GM19395 (cell line): ENCODE results near the gene NFAM1.

ENCODE experiments used
- ATAC-seq: cut with Tn5 transposase; IDR thresholded peaks from one replicate; pipeline ENCODE4 v1.9.1; 2021; ENCODE audit warnings: mild to moderate bottlenecking, moderate library complexity; ENCODE audit not compliant: unreplicated experiment

The NFAM1 gene

DNA sequence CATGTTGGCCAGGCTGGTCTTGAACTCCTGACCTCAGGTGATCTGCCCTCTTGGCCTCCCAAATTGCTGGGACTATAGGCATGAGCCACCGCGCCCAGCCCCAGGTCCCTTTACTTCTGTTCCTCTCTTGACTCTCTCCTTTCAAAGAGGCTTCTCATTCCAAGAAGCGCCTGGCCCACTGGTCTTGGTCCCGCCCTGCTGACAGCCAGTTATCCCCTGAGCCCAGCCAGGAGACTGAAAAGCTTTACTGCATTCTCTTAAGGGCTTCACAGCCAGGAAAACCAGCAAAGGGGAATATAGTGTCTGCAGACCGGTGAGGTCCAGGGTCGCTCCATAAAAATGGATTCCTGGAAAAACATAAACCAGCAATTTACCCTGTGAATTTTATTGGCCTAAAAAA is 68.3 kb downstream of the NFAM1 start:
- no peak for ATAC-seq

DNA sequence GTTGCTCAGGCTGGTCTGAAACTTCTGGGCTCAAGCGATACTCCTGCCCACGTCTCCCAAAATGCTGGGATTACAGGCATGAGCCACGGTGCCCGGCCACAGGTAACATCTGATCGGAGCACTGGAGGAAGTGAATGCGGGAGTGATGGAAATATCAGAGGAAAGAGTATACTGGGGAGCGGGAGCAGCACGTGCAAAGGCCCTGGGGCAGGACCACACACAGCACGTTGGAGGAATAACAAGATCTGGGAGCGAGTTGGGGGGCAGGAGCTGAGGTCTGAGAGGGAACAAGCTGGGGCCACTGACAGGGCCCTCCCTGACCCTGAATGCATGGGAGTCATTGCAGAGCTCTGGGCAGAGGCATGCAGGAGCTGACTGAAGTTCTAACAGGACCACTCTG is 70.7 kb downstream of the NFAM1 start:
- no peak for ATAC-seq

DNA sequence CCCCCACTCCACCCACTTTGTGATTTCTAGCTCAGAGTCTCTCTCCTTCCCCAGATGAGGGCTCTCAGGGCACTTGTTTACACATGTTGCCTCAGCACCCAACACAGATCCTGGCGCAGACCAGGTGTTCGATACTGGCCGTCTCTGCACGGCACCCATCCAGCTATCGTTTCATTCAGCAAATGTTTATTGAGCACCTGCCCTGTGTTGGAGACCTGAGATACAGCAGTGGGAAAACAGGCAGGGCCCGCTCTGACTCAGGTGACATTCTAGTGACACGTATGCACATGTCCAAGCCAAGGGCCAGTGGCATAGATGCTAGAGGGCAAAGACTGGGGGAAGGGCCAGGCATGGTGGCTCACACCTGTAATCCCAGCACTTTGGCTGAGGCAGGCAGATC is 71.9 kb downstream of the NFAM1 start:
- ATAC-seq: no peak

DNA sequence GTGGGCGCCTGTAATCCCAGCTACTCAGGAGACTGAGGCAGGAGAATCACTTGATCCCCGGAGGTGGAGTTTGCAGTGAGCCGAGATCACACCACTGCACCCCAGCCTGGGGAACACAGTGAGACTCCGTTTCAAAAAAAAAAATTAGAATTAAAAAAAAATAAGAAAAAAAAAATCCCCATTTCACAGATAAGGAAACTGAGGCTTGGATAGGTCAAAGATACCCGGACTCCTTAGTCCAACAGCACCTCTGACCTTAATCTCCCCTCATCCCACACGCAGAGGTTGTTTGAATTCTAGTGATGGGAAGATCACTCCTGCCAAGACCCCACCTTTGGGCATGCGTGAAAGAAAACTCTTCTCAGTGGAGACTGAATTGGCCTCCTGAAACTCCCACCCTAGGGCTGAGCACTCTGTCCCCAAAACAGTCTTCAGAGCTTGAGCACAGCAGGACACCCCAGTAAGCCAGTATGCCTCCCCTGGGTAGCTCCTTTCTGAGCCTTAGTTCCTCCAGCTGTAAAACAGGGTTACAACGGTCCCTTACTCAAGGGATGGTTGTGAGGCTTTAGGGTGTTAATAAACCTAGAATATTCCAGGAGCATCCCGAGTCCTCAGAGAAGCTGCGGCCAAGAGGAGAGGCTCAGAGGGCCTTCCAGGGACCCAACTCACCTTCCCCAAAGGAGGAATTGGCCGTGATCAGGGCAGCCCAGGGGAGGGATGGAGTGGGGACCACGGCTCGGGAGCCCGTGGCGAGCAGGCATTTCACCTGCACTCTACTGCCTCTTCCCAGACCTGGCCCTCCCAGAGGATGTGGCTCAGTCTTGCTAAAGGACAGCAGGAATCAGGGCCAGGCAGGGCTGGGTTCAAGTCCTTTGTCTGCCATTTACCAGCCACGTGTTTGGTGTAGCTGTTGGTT is 73.3 kb downstream of the NFAM1 start:
- ATAC-seq: no peak

DNA sequence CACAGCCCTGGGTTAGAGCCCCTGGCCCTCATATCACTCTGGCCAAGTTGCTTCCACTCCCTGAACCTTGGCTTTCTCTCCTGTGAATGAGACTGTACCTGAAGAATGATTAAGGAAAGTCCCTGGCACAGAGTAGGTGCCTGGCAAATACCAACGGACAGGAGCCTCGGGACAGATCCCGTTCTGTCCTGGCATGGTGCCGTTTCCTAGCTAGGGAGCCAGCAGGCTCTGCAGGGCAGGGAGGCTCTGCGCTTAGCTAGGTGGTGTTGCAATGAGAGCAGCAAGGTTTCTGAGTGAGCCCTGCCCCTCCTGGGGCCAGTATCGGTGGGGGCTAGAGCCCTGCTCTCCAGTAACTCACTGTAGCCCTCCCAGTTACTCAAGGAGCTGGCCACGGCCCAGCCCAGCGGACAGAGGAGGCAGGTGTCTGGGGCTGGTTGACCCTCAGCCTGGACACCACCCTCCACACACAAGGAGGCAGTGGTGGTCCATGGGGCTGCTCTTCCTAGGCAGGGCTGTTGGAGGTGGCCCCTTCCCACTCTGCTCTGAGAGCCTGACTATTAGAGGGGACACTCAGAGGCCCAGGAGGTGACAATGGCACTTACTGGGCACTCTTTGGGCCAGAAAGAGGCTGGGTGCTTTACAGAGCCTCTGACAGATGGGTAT is 74.4 kb downstream of the NFAM1 start:
- no peak for ATAC-seq

DNA sequence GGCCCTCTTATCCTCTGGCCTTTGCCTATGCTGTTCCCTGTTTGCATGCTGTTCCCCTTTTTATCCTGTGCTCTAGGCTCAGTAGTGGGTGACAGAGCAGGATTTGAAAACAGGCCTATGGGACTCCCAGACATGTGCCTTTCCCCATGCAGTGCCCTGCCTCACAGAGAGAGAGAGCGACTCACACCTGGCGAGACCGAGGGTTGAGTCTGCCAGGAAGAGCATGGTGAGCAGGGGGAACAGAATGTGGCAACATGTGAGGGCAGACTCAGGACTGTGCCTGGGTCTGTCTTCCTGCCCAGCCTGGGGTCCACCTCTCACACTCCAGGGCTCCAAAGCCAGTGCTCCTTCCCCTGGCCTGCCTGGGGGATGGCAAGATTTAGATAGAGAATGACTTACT is 75.0 kb downstream of the NFAM1 start:
- no peak for ATAC-seq

DNA sequence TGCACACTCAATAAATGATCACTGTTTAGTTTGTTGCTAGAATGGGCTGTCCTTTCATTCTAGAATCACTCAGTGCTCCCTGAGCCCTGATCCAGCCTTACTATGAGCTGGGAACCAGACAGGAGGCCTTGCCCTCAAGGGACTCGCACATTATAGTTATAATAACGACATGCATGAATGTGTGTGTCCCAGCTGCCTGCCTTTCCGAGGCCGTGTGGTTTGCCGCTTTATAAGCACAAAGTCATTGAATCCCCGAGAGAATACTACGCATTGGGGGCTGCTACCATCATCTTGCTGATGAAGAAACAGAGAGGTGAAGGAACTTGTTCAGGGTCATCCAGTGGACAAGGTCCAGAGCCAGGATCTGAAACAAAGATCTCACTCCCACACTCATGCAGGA is 75.7 kb downstream of the NFAM1 start:
- no peak for ATAC-seq

DNA sequence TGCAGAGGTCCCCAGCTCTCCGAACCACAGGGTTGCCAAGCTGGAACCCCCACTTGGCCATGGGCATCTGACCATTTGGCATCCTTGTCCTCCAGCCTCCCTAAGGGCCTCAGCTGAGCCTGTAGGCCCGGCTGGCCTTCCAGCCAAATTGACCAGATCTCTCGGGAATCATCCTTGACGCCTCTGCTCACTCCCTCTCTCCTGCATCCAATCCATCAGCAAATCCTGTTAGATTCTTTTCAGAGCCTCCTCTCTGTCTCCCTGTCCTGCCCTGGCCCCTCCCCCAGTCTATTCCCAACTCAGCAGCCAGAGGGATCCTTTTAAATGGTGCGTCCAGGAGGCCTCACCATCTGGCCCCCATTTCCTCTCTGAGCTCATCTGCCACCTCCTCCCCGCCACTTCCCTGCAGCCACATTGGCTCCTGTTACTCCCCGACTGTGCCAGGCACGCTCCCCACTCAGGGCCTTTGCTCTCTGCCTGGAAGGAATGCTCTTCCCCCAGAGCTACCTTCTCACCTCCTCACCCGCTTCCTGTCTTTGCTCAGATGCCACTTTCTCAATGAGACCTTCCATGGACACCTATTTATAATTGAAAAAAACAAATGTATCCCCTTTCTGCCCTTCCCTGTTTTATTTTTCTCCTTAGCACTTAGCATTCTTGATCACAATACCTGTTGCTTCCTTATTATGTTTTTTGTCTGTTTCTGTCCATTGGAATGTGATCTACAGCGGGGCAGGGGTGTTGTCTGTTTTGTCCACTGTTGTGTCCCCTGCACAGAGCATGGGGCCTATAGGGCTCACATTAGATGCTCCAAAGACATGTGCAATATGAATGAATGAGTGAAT is 78.1 kb downstream of the NFAM1 start:
- ATAC-seq: no peak

DNA sequence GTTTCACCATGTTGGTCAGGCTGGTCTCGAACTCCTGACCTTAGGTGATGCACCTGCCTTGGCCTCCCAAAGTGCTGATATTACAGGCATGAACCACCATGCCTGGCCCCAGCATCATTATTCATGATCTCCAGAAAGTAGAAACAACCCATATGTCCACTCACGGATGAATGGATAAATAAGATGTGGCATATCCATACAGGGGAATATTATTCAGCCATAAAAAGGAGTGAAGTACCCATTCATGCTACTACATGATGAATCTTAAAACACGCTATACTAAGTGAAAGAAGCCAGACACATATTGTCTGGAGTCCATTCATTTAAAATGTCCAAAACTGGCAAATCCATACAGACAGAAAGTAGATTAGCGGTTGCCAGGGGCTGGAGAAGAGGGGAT is 81.8 kb downstream of the NFAM1 start:
- ATAC-seq: no peak

DNA sequence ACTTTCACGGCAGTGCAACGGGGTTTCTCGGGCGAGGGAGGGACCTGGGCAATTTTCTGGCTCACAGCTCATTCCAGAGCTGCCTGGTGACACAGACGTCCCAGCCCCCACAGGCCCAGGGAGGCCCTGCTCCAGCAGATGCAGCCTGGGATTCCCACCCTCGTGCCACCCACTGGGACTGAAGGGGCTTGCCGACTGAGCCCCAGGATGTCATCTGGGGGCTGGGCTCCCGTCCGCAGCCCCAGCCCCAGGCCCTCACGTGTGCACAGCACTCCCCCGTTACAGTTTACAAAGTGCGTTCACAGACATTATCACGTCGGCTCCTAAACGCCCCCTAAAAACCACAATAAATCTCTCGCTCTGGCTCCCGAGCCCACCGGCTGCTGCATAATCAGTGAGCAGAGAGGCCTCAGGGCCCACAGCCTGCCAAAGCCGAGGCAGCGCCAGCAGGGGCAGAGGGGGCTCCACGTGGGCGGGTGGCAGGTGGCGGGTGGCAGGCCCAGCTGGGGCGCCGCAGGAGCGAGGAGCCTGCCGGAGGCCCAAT is 84.8 kb downstream of the NFAM1 start:
- no peak for ATAC-seq

DNA sequence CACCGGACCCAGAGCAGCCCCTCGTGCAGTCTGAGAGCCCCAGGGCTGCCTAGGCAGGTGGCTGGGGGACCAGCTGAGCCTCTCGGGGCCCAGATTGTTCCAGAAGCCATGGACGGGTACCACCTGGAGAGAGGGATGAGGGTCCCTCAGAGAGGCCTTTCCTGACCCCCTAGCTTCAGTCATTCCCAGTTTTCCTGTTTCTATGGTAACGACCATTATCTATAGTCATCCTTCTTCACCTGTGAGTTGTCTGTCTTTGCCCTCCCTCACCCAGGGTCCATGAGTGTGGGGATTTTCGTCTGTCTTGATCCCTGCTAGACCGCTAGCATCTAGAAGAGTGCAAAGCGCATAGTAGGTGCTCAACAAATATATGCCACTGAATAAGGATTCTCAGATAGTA is 85.5 kb downstream of the NFAM1 start:
- no peak for ATAC-seq

DNA sequence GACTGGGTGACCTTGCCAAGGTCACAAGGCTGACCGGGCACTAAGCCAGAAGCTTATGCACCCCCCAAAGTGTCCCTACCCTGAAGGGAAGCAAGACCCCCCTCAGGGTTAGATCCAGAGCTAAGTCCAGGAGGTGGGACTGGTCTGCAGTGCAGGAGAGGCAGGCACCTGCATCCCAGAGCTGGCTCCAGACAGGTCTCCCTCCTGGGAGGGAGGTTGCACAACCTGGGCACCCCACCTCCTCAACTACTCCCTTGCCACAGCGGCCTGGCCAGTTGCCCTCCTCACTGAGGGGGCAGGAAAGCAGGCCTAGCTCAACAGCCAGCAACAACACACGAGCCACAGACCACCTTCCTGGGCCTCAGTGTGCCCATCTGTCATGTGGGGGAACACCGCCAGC is 86.7 kb downstream of the NFAM1 start:
- no peak for ATAC-seq

DNA sequence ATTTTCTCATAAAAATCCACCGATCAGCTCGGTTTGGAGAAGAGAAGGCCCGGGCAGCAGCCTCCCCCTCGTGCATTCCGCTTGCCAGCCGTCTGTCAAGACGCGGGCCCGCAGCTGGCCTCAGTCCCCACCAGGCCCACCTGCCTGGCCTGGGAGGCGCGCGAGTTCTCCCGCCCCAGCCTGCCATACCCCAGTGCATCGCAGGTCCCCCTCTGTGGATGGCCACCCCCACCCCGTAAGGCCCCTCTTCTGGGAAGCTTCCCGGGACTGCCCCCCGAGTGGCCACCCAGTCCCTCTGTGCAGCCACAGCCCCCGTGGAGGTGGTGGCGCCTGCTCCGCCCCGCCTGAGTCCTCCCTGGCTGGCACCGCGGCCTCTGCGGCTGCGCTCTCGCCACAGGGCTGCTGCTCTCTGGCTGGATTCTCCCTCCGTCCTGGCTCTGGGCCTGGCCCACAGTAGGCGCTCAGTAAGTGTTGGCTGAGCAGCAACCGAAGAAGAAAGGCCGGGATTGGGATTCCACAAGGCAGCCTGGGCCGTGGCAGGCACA is 87.8 kb downstream of the NFAM1 start:
- ATAC-seq: no peak

DNA sequence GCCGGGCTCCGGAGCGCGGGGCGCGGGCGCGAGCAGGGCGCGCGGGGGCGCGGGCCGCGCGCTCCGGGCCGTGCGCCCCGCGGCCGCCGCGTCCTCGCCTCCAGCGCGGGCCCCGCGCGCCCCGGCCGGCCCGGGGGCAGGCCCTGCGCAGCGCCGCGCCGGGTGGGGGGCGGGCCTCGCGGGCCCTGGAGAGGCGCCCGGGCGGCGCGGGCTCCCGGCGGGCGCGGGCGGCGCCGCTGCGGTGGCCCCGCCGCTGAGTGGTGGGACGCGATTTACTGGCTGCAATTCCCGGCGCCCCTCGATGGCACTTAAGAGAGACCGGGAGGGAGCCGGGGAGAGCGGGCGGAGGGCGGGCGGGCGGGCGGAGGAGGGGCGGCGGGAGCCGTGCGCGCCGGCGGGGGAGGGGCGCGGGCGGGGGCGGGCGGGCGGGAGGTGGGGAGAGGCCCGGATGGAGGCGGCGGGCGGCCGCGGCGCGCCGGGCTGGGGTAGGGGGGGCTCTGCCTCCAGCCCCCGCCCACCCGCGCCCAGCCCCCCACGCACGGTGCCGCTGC is 88.6 kb downstream of the NFAM1 start:
- no peak for ATAC-seq

DNA sequence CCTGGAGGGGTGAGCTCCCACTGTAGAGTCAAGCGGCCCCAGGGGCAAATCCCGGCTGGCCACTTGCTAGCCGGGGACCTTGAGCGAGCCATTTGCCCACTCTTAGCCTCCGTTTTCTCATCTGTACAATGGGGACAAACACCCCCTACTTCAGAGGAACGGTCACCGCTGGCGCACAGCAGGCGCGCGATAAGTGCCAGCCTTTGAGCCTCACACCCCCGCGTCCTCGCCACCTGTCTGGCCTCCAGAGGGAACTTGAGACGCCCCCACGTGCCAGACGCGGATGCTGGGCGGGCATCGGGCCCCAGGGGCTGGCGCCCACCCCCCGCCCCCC is 89.1 kb downstream of the NFAM1 start:
- no peak for ATAC-seq

DNA sequence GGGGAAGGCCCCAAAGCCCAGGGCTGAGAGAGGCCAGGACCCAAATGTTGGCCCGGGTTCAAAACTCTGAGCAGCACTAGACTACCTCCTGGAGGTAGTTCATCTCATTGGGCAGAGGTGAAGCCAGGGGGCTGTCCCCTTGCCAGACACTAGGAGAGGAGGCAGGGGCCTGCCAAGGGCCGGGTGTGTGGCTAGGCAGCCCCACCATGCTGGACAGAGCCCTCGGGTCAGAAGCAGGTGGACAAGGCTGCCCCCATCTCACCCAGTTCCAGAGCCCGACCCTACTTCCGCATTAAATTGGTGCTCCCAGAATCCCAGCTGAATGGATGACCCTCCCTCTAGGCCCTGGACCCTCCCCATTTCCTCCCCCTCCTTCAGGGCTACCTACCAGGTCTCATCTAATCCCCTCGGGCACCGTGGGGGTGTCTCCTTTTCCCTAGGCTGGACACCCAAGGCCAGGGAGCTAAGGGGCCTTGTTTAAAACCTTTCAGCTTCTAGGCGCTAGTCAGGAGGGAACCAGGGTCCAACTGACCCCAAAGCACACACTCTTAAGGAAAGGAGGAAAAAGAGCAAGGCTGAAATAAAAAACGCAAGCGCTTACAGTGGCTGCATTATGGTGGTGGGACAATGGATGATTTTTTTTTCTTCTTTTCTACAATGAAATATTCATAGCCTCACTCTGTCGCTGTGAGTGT is 89.6 kb downstream of the NFAM1 start:
- no peak for ATAC-seq

DNA sequence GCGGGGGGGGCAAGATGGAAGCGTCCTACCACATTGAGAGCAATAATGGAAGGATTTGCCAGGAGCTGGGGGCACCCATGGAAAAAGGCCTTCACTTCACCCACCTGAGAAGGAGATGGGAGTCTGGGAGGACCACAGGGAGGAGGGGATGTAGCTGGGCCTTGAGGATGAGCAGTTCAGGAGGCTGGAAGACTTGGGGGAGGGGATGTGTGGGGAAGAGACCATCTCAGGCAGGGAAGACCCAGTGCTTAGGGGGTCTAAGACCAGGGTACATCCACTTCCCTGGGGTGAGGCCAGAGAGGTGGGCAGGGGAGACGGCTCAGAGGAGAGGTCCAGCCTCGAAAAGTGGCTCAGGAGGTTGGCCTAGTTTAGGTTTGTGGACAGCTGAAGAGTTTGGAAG is 90.4 kb downstream of the NFAM1 start:
- no peak for ATAC-seq

DNA sequence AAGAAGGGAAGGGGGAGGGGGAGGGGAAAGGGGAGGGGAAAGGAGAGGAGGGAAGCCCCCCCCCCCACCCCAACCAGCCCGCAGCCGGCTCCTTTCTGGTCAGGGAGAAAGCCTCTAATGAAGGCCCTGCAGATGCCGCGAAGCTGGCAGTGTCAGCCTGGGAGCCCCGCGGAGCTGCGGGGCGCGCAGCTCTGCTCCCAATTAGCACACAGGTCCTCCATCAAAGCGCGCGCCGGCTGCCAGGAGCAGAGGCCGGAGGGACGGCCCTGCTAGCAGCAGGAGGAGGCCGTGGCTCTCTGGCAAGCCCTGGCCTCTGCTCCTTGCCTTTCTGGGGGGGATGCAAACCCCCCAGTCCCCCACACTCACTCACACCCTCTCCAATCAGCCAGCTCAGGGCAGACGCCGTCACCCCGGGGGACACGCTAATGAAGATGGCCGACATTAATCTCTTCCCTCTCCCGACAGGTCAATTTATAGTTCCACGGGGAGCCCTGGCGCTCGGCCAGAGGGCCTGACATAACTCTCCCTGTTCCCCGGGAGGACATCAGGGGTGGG is 91.3 kb downstream of the NFAM1 start:
- no peak for ATAC-seq

DNA sequence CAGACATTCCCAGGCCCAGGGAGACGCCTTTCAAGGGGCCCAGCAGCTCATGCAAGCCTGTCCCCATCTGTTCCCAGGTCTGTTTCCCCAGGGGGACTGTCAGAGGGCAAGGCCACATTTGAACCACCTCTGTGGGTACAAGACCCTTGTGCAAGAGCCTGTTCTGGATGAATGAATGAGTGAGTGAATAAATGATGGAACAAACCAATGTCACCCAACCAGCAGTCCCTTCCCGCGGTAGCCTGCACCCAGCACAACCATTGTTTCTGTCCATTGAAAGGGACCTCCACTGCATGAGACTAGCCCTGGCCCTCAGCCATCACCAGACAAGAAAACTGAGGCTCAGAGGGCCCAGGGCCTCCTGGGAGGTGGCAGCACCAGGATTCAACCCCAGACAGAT is 92.1 kb downstream of the NFAM1 start:
- no peak for ATAC-seq

DNA sequence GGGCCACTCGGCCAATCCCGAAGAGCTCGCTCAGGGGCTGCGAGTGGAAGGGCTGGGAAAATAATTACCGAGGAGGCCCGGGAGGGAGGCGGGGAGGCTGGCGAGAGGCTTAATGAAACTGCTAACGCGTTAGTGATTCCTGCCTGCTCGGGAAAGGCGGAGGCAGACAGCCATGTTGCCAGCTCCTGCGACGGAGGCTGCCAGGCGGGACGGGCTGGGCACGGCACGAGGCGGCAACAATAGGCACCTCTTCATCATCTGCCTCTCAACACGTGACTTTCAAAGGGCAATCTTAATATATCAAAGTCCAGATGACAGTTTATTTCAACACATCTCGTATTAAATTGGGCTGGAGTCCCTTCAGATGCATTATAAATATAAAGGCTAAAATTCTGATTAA is 93.7 kb downstream of the NFAM1 start:
- ATAC-seq: no peak
